ENCODE results near the gene HOXA13.

The HOXA13 gene

DNA sequence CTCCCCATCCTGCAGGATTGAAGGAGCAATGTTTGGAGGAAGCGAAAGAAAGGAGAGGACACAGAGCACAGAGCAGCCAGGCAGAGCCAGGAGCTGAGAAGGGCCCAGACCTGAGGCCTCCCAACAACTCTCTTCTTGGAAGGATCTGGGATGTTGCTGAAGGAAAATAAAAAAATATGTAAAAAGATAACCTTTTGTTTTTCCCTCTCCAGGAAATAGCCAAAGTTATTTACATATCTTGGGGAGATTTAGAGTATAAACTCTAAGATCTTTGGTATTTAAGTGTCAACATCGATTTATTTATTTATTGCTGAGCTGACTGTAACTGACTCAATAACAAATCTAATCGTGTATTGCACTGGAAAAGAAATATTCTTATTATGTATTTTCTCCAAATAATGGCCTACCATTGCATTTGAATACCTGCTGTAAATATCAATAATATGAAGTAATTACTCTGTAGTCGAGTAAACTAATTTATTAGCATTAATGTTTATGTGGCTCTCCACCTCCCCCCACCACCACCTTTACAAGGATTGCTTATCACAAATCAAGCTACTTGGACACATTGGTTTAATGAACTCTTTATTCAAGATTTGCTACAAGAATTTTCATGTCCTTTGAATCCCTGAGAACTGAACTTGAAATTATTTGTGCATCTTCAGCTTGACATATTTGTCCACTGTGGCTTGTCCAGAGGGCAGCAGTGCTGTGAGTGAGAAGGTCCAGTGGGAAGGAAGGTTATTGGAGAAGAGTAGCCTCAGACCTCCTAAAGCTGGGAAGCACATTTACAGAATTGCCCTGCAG is 13.0 kb downstream of the HOXA13 start:
- peak overlapping the region; percentile 3 for H3K4me3 Mint-ChIP-seq
- H3K27ac Mint-ChIP-seq, result no peak overlapping the region
- DNase-seq (ENCODE audit: low spot score), result no peak
- peaks cover 3% of the 10 kb centered on the region for H3K9me3 Mint-ChIP-seq
- peaks cover 96% of the 10 kb centered on the region for H3K27me3 Mint-ChIP-seq (ENCODE audit: low read depth)
- peaks cover 9% of the 10 kb centered on the region for H3K36me3 Mint-ChIP-seq (ENCODE audit: low read depth)
- peaks cover 24% of the 10 kb centered on the region for H3K4me1 Mint-ChIP-seq (ENCODE audit: low read depth)

DNA sequence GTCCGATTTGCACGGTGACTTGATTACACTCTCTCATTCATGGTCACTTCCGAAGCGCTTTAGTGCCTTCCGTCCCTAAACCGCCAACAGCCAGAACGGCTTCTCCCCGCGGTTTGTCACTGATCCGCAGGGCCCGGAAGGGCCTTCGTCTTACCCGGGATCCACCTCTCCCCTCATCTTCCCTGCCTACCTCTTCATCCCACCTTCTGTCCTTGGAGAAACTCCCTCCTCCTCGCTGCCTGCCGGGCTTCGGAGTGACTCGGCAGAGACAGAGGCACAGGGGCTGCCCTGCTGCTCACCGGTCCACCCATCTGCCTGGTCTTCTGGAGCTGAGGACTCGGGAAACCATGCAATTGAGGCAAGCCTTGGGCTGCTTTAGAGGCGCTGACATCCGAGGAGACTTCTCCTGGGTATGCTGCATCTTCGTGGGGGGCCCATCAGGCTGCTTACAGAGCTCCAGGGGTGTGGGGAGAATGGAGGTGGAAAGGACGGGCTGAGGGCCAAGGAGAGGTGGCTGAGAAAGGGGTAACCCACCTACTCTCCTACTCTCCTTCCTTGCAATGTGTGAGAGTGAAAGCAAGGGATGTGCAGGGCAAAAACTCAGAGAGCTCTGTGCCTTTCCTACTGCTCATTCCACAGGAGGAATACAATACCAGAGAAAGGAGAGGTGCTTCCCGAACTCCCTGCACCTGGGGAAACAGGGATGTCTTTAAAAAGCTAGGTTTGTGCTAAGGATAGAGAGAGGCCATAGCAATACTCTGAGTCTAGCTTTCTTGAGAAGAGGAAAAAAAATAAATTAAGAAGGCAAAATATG is 13.8 kb downstream of the HOXA13 start:
- peaks cover 3% of the 10 kb centered on the region for H3K9me3 Mint-ChIP-seq
- peaks cover 95% of the 10 kb centered on the region for H3K27me3 Mint-ChIP-seq (ENCODE audit: low read depth)
- peaks cover 9% of the 10 kb centered on the region for H3K36me3 Mint-ChIP-seq (ENCODE audit: low read depth)
- no peak for DNase-seq (ENCODE audit: low spot score)
- peaks cover 24% of the 10 kb centered on the region for H3K4me1 Mint-ChIP-seq (ENCODE audit: low read depth)
- H3K27ac Mint-ChIP-seq, result peak overlapping the region; percentile 75
- peak overlapping the region; percentile 69 for H3K4me3 Mint-ChIP-seq

DNA sequence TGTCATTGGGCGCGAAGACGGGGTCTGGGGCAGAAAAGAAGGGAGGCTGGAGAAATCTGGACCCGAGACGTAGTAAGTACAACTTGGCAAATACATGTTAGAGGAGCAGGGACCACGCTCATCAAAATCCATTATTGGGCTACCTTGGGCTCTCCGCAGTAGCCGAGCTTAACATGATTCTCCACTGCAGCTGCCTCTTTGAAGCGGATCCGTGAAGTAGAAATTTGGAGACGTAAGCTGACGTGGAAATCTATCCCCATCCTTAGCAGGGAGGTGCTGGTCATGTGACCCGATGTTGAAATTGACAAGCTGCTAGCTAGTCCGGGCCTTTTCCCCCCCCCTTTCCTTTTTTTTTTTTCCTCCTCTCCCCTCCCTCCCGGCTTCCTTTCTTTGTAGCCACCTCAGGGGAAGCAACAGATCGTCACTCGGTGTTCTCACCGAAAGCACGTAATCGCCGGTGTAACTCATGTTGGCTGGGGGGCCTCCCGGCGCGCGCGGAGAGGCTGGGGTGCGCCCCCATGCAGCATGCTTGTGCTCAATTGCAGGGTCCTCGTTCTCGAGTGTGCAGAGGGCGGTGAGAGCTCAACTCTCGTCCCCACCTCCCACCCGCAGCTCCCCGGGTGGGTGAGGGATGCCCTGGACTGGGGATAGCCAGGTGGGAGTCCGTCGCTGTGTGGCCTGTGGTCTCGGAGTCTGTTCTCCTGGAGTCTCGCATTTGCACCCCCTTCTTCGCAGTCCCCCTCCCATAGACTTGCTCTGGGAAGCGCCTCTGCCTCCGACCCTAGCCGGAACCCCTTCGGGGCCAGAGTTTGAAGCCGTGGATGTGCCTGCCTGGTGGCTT is 14.7 kb downstream of the HOXA13 start, which contains the start of gene HOXA11:
HOXA11 (minus strand) TSS at position 220 of the 841 bp plus-strand sequence; CDS start at position 132, 88 bp downstream.
- Mint-ChIP-seq H3K4me1 (ENCODE audit: low read depth) (peaks cover 24% of the 10 kb centered on the region), H3K9me3 (peaks cover 3% of the 10 kb centered on the region)

DNA sequence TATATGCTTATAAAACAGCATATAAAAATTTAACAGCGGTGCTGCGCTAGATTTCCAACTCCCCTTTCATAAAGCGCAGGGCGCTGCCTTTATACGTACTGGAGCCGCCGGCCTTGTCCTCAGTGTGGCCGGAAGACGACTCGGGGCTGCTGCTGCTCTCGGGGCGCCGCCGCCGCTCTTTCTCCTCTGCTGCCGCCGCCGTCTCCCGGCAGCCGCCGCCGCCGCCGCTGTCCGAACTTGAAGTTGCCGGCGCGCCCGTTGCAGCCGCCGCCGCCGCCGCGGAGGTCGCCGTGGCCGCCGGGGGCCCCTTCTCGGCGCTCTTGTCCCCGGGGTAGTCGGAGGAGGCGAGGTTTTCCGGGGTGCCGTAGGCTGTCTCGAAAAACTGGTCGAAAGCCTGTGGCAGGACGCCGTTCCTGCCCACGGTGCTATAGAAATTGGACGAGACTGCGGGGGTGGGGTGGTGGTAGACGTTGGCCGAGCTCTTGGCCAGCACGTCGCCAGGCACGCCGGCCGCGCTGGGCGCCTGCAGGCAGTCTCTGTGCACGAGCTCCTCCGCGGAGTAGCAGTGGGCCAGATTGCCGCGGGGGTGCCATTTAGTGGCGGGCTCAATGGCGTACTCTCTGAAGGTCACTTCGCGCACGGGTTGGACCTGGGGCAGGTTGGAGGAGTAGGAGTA is 15.4 kb downstream of the HOXA13 start:
- Mint-ChIP-seq H3K4me3 (peak overlapping the region; percentile 55), H3K4me1 (ENCODE audit: low read depth) (peaks cover 28% of the 10 kb centered on the region), H3K27me3 (ENCODE audit: low read depth) (peaks cover 88% of the 10 kb centered on the region), H3K27ac (peak overlapping the region; percentile 74), H3K36me3 (ENCODE audit: low read depth) (peaks cover 9% of the 10 kb centered on the region), H3K9me3 (peaks cover 3% of the 10 kb centered on the region)
- no peak for DNase-seq (ENCODE audit: low spot score)

More for the DNA sequence above, 14.7 kb downstream of the HOXA13 start, which contains the start of gene HOXA11:
- peak within 1 kb of the TSS; percentile 69 for H3K4me3 Mint-ChIP-seq
- DNase-seq (ENCODE audit: low spot score), result no peak
- peaks cover 89% of the 10 kb centered on the region for H3K27me3 Mint-ChIP-seq (ENCODE audit: low read depth)
- H3K36me3 Mint-ChIP-seq (ENCODE audit: low read depth), result peaks cover 9% of the 10 kb centered on the region
- peak within 1 kb of the TSS; percentile 75 for H3K27ac Mint-ChIP-seq

DNA sequence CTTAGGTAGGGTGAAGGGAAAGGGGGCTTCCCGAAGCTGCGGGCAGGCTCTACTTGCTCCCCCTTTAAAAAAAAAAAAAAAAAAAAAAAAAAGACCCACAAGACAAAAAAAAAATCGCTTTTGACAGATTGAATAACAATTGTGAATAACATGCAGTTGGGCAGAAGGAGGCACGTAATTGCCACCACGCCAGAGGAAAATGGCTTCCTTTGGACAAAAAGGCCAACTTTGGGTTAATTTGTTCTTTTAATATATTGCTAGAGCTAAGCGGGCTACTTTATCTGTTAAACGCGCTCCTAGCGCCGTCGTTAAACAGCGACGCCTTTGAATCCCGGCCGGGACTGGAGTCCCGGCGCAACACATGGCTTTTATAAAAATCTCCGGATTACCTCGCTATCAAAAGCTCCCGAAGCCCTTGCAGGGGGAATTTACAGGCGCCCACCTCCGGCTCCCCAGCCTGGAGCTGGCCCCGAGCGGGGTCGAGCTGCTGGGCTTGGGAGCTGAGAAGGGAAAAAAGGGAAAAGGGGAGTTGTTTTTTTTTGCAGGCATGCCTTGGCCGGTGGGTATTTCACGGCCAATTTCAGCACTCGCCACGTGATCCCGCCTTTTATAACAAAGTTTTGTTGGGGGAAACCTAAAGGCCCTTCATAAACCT is 16.1 kb downstream of the HOXA13 start:
- Mint-ChIP-seq H3K4me1 (ENCODE audit: low read depth) (peaks cover 30% of the 10 kb centered on the region), H3K4me3 (peak overlapping the region; percentile 5), H3K36me3 (ENCODE audit: low read depth) (peaks cover 9% of the 10 kb centered on the region), H3K27ac (peak overlapping the region; percentile 63), H3K27me3 (ENCODE audit: low read depth) (peaks cover 87% of the 10 kb centered on the region), H3K9me3 (peaks cover 3% of the 10 kb centered on the region)
- DNase-seq (ENCODE audit: low spot score), result no peak

DNA sequence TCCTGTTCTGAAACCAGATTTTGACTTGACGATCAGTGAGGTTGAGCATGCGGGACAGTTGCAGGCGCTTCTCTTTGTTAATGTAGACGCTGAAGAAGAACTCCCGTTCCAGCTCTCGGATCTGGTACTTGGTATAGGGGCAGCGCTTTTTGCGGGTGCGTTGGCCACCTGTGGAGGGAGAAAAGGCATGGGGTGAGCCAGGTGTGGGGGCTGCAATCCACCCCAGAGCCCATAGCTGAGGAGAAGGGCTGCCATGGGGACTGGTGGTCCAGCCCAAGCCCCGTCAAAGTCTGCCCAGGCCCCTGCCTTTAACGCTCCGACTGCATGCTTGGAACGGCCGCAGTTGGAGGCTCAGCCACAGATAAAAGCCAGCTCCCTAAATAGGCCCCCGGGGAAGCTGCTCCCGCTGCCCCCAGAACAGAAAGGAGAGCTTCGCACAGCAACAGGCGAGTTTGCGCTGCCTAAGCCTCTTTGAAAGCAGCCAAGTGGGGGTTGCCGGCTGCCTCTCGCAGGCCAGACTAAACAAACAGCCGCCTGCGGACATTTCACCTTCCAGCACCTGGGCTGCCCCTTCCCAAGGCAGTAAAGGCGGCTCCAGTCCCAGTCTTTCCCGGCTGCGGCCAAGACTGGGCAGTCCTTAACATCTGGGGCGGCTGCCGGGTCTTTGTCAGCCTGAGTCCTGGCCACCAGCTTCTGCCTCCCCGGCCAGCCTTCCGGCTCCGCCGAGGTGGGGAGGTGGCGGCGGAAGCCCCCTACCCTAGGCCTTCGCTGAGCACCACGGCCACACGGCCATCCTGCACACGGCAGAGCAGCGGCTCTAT is 16.8 kb downstream of the HOXA13 start:
- peaks cover 86% of the 10 kb centered on the region for H3K27me3 Mint-ChIP-seq (ENCODE audit: low read depth)
- H3K4me1 Mint-ChIP-seq (ENCODE audit: low read depth), result peaks cover 23% of the 10 kb centered on the region
- DNase-seq (ENCODE audit: low spot score), result no peak
- H3K27ac Mint-ChIP-seq, result no peak overlapping the region
- H3K9me3 Mint-ChIP-seq, result peaks cover 3% of the 10 kb centered on the region
- no peak overlapping the region for H3K4me3 Mint-ChIP-seq
- H3K36me3 Mint-ChIP-seq (ENCODE audit: low read depth), result peaks cover 3% of the 10 kb centered on the region

DNA sequence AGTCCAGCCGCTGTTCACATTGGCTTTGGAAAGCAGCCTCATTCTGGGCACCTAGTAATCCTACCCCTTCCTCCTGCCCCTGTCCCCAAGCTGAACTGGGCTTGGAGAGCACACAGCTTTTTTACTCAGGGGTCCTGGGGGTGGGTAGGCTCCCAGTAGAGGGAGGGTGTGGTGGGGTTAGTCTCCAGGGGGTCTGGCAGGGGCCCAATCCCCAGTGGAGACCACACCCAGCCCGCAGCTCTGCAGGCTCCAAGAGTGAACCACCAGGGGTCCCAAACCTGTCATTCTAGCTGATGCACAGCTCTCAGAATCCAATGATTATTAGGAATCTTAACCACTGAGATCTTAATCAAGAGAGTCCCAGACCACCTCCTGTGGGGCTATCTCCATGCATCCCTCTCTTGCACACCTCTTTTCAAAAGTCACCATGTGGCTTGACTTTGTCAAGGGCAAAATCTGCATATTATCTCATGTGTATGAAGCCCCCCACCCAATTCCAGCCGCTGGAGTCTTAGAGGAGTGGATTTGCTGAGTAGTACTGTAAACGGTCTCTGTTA is 17.5 kb downstream of the HOXA13 start:
- peaks cover 86% of the 10 kb centered on the region for H3K27me3 Mint-ChIP-seq (ENCODE audit: low read depth)
- DNase-seq (ENCODE audit: low spot score), result no peak
- no peak overlapping the region for H3K4me3 Mint-ChIP-seq
- H3K36me3 Mint-ChIP-seq (ENCODE audit: low read depth), result peaks cover 2% of the 10 kb centered on the region
- no peak overlapping the region for H3K27ac Mint-ChIP-seq
- H3K9me3 Mint-ChIP-seq, result peaks cover 3% of the 10 kb centered on the region
- H3K4me1 Mint-ChIP-seq (ENCODE audit: low read depth), result peaks cover 20% of the 10 kb centered on the region

DNA sequence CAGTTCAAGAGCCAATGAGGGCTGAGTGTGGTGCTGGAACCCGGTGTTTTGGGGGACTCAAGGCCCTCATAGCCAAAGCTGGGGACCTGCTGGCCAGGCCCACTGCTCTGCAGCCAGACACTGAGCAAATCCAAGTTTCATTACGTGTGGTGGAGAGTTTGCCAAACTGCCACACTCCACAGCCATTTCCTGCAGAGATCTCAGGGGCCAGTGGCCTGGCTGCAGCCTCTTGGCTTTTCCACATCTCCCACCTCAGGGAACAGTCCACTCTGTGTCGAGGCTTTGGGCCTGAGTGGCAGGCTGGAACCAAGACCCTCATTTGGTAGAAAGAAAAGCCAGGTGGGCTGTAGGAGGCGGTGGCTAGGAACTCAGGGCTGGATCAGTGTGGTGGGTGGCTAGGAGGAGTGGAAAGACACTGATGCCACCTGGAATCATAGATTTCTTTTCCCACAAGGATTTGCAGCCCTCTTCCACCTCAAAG is 18.1 kb downstream of the HOXA13 start:
- Mint-ChIP-seq H3K36me3 (ENCODE audit: low read depth) (peaks cover 2% of the 10 kb centered on the region), H3K4me3 (no peak overlapping the region), H3K4me1 (ENCODE audit: low read depth) (peaks cover 19% of the 10 kb centered on the region), H3K27me3 (ENCODE audit: low read depth) (peaks cover 81% of the 10 kb centered on the region), H3K27ac (no peak overlapping the region), H3K9me3 (peaks cover 3% of the 10 kb centered on the region)
- DNase-seq (ENCODE audit: low spot score), result no peak

DNA sequence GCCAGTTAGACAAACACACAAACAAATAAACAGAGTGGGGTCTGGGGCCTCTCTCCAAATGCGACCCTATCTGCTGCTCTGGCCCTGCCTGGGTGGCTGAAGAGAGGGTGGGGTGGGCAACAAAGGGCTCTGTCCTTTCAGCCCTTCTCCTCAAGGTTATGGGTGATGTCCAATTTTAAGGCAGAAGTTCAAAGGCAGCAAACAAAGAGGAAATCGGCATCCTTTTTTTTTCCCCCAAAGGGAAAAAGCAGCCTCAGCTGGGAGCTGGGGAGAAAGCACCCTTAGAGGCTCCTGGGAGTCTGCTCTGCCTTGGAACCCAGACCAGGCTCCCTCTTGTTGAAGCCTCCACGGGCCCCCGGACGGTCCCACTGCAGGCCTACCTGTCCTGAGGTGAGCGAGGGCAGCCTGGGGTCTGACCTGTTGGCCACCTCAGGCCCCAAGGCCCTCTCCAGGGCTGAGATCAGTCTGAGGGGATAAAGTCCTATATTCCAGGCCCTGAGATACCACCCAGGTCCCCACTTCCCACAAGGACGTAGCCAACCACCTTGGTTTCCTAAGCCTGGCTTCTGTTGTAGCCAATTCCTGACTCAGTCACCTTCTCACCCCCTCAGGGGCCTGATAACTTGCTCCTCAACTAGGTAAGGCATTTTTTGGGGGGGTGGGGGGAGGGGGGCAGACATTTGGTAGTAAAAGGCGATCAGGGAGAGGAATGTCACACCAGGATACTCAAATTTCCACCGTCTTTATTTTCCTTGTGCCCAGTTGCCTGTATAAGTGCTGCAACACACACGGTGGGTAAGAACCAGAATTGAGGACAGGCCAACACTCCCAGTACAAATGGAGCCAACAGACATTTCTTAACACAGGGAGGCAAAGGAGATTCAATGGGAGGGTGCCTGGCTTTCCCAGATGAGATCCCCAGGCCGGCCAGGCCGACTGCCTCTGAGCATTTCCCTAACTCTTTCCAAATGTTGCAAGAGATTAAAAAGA is 19.2 kb downstream of the HOXA13 start:
- peaks cover 2% of the 10 kb centered on the region for H3K36me3 Mint-ChIP-seq (ENCODE audit: low read depth)
- H3K4me3 Mint-ChIP-seq, result no peak overlapping the region
- H3K27ac Mint-ChIP-seq, result no peak overlapping the region
- H3K9me3 Mint-ChIP-seq, result peaks cover under 1% of the 10 kb centered on the region
- DNase-seq (ENCODE audit: low spot score), result no peak
- H3K4me1 Mint-ChIP-seq (ENCODE audit: low read depth), result peaks cover 16% of the 10 kb centered on the region
- H3K27me3 Mint-ChIP-seq (ENCODE audit: low read depth), result peaks cover 77% of the 10 kb centered on the region

DNA sequence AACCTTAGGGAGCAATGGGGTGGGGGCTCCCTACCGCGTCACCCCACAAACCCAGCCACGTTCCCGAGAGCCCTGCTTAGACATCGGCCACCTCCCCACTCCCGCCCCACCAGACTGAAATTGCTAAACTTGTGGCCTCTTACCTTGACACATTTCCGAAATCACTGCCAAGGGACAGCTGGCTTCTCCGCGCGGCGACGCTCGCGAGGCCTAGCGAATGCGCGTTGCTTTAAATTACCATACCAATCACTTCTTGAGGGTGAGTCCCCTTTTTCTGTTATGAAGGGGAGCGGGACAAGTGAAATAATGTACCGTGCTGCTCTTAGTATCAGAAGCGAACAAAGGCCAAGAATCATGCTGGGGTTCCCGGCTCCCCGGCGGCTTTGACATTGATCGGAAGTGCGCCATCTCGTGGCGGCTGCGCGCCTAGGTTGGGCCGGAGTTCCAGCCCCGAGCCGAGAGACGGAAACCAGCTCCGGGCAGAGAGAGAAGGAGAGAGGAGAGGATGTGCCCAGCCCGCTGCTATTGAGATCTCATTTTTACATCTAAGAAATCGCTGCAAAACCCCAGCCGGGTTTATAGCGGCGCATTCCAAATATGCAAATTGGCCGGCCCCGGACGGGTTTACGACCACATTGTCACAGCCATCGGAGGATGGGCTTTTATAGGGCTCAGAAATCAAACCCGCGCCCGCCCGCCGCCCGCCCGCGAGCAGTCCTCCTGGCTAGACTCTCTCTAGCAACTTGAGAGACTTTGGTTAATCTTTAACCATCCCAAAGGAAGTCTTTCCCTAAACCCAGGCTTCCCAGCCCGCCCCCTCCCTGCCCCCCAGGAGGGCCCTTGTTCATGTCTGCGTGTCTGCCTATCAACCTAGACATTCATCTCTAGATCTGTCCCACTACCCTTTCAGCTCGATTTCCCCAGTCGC is 20.1 kb downstream of the HOXA13 start:
- H3K27ac Mint-ChIP-seq, result no peak overlapping the region
- H3K4me3 Mint-ChIP-seq, result peak overlapping the region; percentile 29
- H3K27me3 Mint-ChIP-seq (ENCODE audit: low read depth), result peaks cover 77% of the 10 kb centered on the region
- peaks cover 2% of the 10 kb centered on the region for H3K36me3 Mint-ChIP-seq (ENCODE audit: low read depth)
- peaks cover 8% of the 10 kb centered on the region for H3K4me1 Mint-ChIP-seq (ENCODE audit: low read depth)
- peak; percentile 33 for DNase-seq (ENCODE audit: low spot score)
- no peaks in the 10 kb centered on the region for H3K9me3 Mint-ChIP-seq
